ENCODE results near the gene CTNNA3.

Gene CTNNA3

DNA sequence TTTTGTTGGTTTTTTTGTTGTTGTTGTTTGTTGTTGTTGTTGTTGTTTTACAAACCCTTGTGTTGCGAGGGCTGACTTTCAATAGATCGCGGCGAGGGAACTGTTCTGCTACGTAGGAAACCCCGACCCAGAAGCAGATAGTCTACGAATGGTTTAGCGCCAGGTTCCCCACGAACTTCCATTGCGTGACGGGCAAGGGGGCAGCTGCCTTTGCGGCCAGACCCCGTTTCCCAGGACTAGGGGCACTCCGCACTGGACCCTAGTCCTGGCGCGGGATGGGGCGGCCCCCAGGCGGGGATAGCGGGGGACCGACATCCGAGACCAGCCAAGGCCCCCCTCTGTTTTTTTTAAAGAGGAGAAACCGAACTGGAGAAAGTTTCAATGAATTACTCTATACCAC lies 650.6 kb downstream of the CTNNA3 start:
- Histone ChIP-seq H3K9me3 (ENCODE audit: severe bottlenecking) (no peaks in the 10 kb centered on the region), H3K27ac (ENCODE audit: poor library complexity, severe bottlenecking) (no peak overlapping the region), H3K27me3 (ENCODE audit: insufficient read depth, poor library complexity, severe bottlenecking) (peaks cover 17% of the 10 kb centered on the region), H3K4me3 (ENCODE audit: severe bottlenecking) (no peak overlapping the region), H3K36me3 (ENCODE audit: low read depth) (no peaks in the 10 kb centered on the region), H3K4me1 (ENCODE audit: insufficient read depth, poor library complexity, severe bottlenecking) (no peaks in the 10 kb centered on the region)
- no peak for ATAC-seq (ENCODE audit: low read depth)
- TF ChIP-seq, protein P1, sequence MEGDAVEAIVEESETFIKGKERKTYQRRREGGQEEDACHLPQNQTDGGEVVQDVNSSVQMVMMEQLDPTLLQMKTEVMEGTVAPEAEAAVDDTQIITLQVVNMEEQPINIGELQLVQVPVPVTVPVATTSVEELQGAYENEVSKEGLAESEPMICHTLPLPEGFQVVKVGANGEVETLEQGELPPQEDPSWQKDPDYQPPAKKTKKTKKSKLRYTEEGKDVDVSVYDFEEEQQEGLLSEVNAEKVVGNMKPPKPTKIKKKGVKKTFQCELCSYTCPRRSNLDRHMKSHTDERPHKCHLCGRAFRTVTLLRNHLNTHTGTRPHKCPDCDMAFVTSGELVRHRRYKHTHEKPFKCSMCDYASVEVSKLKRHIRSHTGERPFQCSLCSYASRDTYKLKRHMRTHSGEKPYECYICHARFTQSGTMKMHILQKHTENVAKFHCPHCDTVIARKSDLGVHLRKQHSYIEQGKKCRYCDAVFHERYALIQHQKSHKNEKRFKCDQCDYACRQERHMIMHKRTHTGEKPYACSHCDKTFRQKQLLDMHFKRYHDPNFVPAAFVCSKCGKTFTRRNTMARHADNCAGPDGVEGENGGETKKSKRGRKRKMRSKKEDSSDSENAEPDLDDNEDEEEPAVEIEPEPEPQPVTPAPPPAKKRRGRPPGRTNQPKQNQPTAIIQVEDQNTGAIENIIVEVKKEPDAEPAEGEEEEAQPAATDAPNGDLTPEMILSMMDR (IDR thresholded peaks at IDR 0.05; ENCODE audit: poor library complexity, severe bottlenecking), result no peak
- no peak for DNase-seq (ENCODE audit: low spot score)

DNA sequence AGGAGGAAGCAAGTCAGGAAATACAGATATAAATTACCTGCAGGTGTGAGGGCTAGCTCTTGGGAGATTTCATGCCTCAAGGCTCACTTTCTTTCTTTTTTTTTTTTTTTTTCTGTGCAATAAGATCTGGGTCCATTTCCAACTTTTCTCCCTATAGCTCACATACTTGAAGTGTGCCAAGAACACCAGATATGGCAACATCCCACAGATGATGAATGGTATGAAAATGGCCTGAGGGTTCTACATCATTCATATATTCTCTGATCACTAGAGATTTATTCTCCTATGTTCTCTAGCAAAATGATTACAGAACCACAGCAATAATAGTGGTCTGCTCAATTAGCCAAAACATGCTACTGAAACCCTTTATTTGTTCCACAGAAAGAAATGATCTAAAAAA lies 653.0 kb downstream of the CTNNA3 start:
- ATAC-seq (ENCODE audit: low read depth) (no peak), DNase-seq (ENCODE audit: low spot score) (no peak)
- H3K9me3 ChIP-seq (ENCODE audit: severe bottlenecking), result no peaks in the 10 kb centered on the region
- no peak overlapping the region for H3K4me3 ChIP-seq (ENCODE audit: severe bottlenecking)
- peaks cover 14% of the 10 kb centered on the region for H3K27me3 ChIP-seq (ENCODE audit: insufficient read depth, poor library complexity, severe bottlenecking)
- H3K4me1 ChIP-seq (ENCODE audit: insufficient read depth, poor library complexity, severe bottlenecking), result no peaks in the 10 kb centered on the region
- H3K27ac ChIP-seq (ENCODE audit: poor library complexity, severe bottlenecking), result no peak overlapping the region
- no peaks in the 10 kb centered on the region for H3K36me3 ChIP-seq (ENCODE audit: low read depth)
- TF ChIP-seq, protein P1 (IDR thresholded peaks at IDR 0.05; ENCODE audit: poor library complexity, severe bottlenecking), result no peak

DNA sequence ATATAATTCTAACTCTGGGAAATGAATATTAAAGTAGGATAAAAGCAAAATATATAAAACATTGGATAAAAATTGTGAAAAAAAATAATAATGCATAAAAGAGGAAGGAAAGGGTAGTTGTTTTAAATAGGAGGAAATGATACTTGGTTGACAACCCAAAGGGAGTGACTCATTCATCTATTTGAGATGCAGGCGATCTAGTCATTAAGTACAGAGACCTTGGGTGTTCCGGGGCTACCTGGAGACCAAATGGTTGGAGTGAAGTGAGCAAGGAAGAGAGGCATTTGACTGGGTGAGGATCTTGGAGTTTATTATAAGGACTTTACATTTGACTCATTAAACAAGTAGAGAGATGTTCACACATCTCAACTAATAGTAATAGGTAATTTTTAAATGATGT lies 659.2 kb downstream of the CTNNA3 start:
- H3K36me3 ChIP-seq (ENCODE audit: low read depth), result no peaks in the 10 kb centered on the region
- H3K9me3 ChIP-seq (ENCODE audit: severe bottlenecking), result no peaks in the 10 kb centered on the region
- H3K4me1 ChIP-seq (ENCODE audit: insufficient read depth, poor library complexity, severe bottlenecking), result no peaks in the 10 kb centered on the region
- TF ChIP-seq, protein P1 (IDR thresholded peaks at IDR 0.05; ENCODE audit: poor library complexity, severe bottlenecking), result no peak
- H3K27ac ChIP-seq (ENCODE audit: poor library complexity, severe bottlenecking), result no peak overlapping the region
- no peak overlapping the region for H3K4me3 ChIP-seq (ENCODE audit: severe bottlenecking)
- ATAC-seq (ENCODE audit: low read depth) (no peak), DNase-seq (ENCODE audit: low spot score) (no peak)
- peaks cover 8% of the 10 kb centered on the region for H3K27me3 ChIP-seq (ENCODE audit: insufficient read depth, poor library complexity, severe bottlenecking)

- no peaks in the 10 kb centered on the region for H3K4me1 ChIP-seq (ENCODE audit: insufficient read depth, poor library complexity, severe bottlenecking)
- H3K36me3 ChIP-seq (ENCODE audit: low read depth), result no peaks in the 10 kb centered on the region
- H3K4me3 ChIP-seq (ENCODE audit: severe bottlenecking), result no peak overlapping the region
- ATAC-seq (ENCODE audit: low read depth) (no peak), DNase-seq (ENCODE audit: low spot score) (no peak)
- H3K9me3 ChIP-seq (ENCODE audit: severe bottlenecking), result no peaks in the 10 kb centered on the region
- TF ChIP-seq, protein P1 (IDR thresholded peaks at IDR 0.05; ENCODE audit: poor library complexity, severe bottlenecking), result no peak
- H3K27me3 ChIP-seq (ENCODE audit: insufficient read depth, poor library complexity, severe bottlenecking), result peaks cover 19% of the 10 kb centered on the region
- no peak overlapping the region for H3K27ac ChIP-seq (ENCODE audit: poor library complexity, severe bottlenecking)
These were observed 662.1 kb downstream of the CTNNA3 start for GRCh38 chr10:67033878-67034277.

DNA sequence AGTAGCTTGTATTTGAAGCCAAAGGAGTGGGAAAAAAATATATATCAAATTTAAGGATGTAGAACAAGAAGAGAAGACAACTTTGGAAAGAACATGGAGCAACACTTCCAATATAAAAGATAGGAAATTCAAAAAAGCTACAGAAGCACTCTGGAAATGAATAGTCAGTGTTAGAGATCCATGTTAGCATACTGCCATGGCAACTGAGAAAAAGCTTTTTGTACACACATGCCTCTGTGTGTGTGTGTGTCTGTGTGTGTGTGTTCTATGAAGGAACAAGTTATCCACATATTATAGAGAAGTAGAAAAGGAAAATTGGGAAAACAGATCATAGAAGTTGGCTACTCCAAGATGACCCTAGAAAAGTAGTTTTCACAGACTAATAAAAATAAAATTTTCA lies 673.9 kb downstream of the CTNNA3 start:
- no peak overlapping the region for H3K4me3 ChIP-seq (ENCODE audit: severe bottlenecking)
- no peak for DNase-seq (ENCODE audit: low spot score)
- no peaks in the 10 kb centered on the region for H3K36me3 ChIP-seq (ENCODE audit: low read depth)
- no peak overlapping the region for H3K27ac ChIP-seq (ENCODE audit: poor library complexity, severe bottlenecking)
- TF ChIP-seq, protein P1 (IDR thresholded peaks at IDR 0.05; ENCODE audit: poor library complexity, severe bottlenecking), result no peak
- H3K9me3 ChIP-seq (ENCODE audit: severe bottlenecking), result no peaks in the 10 kb centered on the region
- H3K27me3 ChIP-seq (ENCODE audit: insufficient read depth, poor library complexity, severe bottlenecking), result peaks cover 3% of the 10 kb centered on the region
- no peaks in the 10 kb centered on the region for H3K4me1 ChIP-seq (ENCODE audit: insufficient read depth, poor library complexity, severe bottlenecking)
- ATAC-seq (ENCODE audit: low read depth), result no peak
